ENCODE results near the gene CNPY1.

Gene CNPY1

DNA sequence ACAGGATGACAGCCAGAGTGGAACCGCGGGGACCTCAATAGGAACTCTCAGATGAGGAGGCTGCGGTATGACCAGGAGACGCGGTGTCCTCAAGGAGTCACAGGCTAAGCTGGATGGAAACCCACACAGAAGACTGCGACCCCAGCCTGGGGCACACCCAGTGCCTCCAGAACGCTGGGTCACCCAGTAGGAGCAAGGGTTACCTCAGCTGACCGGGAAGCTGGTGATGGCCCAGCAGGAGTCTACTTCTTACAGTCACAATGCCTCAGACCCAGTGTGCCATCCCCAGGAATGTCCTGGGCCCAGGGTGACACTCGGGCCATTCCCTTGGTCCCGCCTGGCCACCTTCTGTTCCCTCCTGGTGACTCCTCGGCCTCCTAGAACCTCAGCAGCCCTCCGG is 29.9 kb downstream of the CNPY1 start:
- no peaks in the 10 kb centered on the region for H3K27me3 ChIP-seq (ENCODE audit: insufficient read depth, low read depth, severe bottlenecking)
- DNase-seq, result no peak
- TF ChIP-seq, protein P1, sequence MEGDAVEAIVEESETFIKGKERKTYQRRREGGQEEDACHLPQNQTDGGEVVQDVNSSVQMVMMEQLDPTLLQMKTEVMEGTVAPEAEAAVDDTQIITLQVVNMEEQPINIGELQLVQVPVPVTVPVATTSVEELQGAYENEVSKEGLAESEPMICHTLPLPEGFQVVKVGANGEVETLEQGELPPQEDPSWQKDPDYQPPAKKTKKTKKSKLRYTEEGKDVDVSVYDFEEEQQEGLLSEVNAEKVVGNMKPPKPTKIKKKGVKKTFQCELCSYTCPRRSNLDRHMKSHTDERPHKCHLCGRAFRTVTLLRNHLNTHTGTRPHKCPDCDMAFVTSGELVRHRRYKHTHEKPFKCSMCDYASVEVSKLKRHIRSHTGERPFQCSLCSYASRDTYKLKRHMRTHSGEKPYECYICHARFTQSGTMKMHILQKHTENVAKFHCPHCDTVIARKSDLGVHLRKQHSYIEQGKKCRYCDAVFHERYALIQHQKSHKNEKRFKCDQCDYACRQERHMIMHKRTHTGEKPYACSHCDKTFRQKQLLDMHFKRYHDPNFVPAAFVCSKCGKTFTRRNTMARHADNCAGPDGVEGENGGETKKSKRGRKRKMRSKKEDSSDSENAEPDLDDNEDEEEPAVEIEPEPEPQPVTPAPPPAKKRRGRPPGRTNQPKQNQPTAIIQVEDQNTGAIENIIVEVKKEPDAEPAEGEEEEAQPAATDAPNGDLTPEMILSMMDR (IDR thresholded peaks at IDR 0.05; ENCODE audit: low read depth, low read length), result no peak
- no peak overlapping the region for H3K4me3 ChIP-seq (ENCODE audit: low read depth, low read length)
- no peak overlapping the region for H3K27ac ChIP-seq
- no peaks in the 10 kb centered on the region for H3K9me3 ChIP-seq (ENCODE audit: severe bottlenecking)
- no peaks in the 10 kb centered on the region for H3K36me3 ChIP-seq

DNA sequence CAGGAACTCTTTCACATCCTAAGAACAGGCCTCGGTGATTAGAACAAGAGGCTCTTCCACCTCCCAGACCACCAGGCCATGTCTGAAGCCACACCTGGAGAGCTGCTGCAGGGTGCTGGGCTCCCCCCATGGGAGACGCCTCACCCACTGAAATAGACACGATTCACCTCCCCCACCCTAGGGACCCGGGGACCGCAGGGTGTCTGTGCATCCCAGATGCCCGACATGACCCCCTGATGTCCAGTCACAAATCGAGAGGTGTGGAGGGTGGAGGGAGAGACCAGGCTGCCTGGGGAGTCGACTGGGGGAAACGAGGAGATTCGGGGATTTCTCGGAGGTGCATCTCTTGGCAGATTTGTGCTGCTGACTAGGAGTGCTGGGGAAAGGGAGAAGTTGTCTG is 31.0 kb downstream of the CNPY1 start:
- H3K4me3 ChIP-seq (ENCODE audit: low read depth, low read length), result no peak overlapping the region
- TF ChIP-seq, protein P1 (IDR thresholded peaks at IDR 0.05; ENCODE audit: low read depth, low read length), result no peak
- H3K36me3 ChIP-seq, result no peaks in the 10 kb centered on the region
- H3K27ac ChIP-seq, result no peak overlapping the region
- no peaks in the 10 kb centered on the region for H3K27me3 ChIP-seq (ENCODE audit: insufficient read depth, low read depth, severe bottlenecking)
- no peaks in the 10 kb centered on the region for H3K9me3 ChIP-seq (ENCODE audit: severe bottlenecking)
- DNase-seq, result no peak

DNA sequence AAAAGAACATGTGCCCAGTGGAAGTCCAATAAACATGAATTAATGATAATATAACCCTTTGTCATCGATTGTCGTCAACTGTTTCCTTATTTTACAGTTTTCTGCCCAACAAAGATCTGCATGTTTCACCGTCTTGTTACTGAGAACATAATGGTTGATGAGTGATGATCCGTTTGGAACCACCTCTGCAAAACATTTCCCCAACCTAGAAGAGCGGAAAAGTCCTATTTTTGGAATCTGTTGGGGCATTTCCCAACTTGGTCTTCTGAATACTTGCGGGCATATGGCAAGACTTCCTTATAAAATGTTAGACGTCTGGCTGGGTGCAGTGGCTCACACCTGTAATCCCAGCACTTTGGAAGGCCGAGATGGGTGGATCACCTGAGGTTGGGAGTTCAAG is 32.1 kb downstream of the CNPY1 start:
- no peaks in the 10 kb centered on the region for H3K9me3 ChIP-seq (ENCODE audit: severe bottlenecking)
- H3K27me3 ChIP-seq (ENCODE audit: insufficient read depth, low read depth, severe bottlenecking), result no peaks in the 10 kb centered on the region
- no peaks in the 10 kb centered on the region for H3K36me3 ChIP-seq
- TF ChIP-seq, protein P1 (IDR thresholded peaks at IDR 0.05; ENCODE audit: low read depth, low read length), result no peak
- H3K4me3 ChIP-seq (ENCODE audit: low read depth, low read length), result no peak overlapping the region
- H3K27ac ChIP-seq, result no peak overlapping the region
- no peak for DNase-seq

DNA sequence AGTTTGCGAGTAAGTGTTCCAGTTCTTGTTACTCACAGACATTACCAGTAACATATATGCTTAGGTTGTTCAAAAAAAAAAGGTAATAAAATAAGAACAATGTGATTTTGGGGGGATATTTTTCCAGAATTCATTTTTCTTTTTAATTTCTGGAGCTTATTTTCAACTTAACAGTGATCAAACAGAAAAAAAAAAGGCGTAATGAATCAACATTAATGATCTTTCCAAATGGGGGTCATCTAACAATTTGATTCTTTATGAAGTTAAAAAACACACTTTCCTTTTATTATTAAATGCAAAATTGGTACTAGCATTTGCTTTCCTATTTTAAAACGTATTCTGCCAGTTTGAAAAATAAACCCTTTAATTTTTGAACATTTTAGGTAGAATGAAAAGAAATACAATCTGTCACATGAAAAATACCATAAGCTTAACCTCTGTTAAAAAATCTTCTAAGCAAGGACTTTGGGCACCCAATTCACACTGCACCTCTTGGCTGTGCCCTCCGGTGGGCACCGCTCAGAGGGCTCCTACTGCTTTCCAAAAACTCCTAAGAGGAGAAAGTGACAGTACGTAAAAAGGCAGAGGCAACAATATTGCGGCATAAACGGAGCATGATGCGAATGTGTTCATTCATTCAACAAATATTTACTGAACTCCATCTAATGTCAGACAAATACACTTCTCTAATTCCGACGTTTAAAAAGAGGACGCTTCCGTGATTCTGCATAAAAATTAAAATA is 32.6 kb downstream of the CNPY1 start:
- H3K36me3 ChIP-seq, result no peaks in the 10 kb centered on the region
- no peak overlapping the region for H3K4me3 ChIP-seq (ENCODE audit: low read depth, low read length)
- H3K27me3 ChIP-seq (ENCODE audit: insufficient read depth, low read depth, severe bottlenecking), result no peaks in the 10 kb centered on the region
- TF ChIP-seq, protein P1 (IDR thresholded peaks at IDR 0.05; ENCODE audit: low read depth, low read length), result no peak
- no peak for DNase-seq
- H3K9me3 ChIP-seq (ENCODE audit: severe bottlenecking), result no peaks in the 10 kb centered on the region
- H3K27ac ChIP-seq, result no peak overlapping the region

- Histone ChIP-seq H3K27ac (no peak overlapping the region), H3K9me3 (ENCODE audit: severe bottlenecking) (no peaks in the 10 kb centered on the region), H3K27me3 (ENCODE audit: insufficient read depth, low read depth, severe bottlenecking) (no peaks in the 10 kb centered on the region), H3K4me3 (ENCODE audit: low read depth, low read length) (no peak overlapping the region), H3K36me3 (no peaks in the 10 kb centered on the region)
- TF ChIP-seq, protein P1 (IDR thresholded peaks at IDR 0.05; ENCODE audit: low read depth, low read length), result no peak
- no peak for DNase-seq
These were observed 34.0 kb downstream of the CNPY1 start for GRCh38 chr7:155512246-155512887.

GRCh38 chr7:155511702-155511996 is 34.7 kb downstream of the CNPY1 start:
- H3K4me3 ChIP-seq (ENCODE audit: low read depth, low read length), result no peak overlapping the region
- no peaks in the 10 kb centered on the region for H3K27me3 ChIP-seq (ENCODE audit: insufficient read depth, low read depth, severe bottlenecking)
- no peaks in the 10 kb centered on the region for H3K9me3 ChIP-seq (ENCODE audit: severe bottlenecking)
- no peak for DNase-seq
- no peaks in the 10 kb centered on the region for H3K36me3 ChIP-seq
- no peak overlapping the region for H3K27ac ChIP-seq
- TF ChIP-seq, protein P1 (IDR thresholded peaks at IDR 0.05; ENCODE audit: low read depth, low read length), result no peak
